KMS-11 (cell line): ENCODE data around the gene TMEM163.

Experiments
- H2AFZ ChIP-seq: fragments of 200-600 bp; sonication (generic); 2 replicates; pipeline ENCODE4 v1.6.1; 2016; ENCODE audit warnings: antibody characterized with exemption, mixed run types, low read depth
- H3K27ac ChIP-seq: fragments of 200-600 bp; sonication (generic); 2 replicates; pipeline ENCODE4 v1.6.1; 2016; ENCODE audit warnings: mild to moderate bottlenecking, mixed run types
- H3K27me3 ChIP-seq: fragments of 200-600 bp; sonication (generic); 2 replicates; pipeline ENCODE4 v1.6.1; 2017; ENCODE audit warnings: mild to moderate bottlenecking, low read depth, mixed run types, moderate library complexity; ENCODE audit not compliant: insufficient read depth
- H3K36me3 ChIP-seq: fragments of 200-600 bp; sonication (generic); 2 replicates; pipeline ENCODE4 v1.6.1; 2017; ENCODE audit warnings: mild to moderate bottlenecking, mixed run types; ENCODE audit not compliant: insufficient read depth
- H3K4me1 ChIP-seq: fragments of 200-600 bp; sonication (generic); 2 replicates; pipeline ENCODE4 v1.6.1; 2016; ENCODE audit warnings: mild to moderate bottlenecking, low read depth, mixed run types; ENCODE audit not compliant: poor library complexity, severe bottlenecking
- H3K4me2 ChIP-seq: fragments of 200-600 bp; sonication (generic); 2 replicates; pipeline ENCODE4 v1.7.0; 2016; ENCODE audit warnings: mild to moderate bottlenecking, mixed run types
- H3K4me3 ChIP-seq: fragments of 200-600 bp; sonication (generic); IDR thresholded peaks from 2 replicates; pipeline ENCODE4 v1.6.1; 2017; ENCODE audit warnings: low read depth, low read length, mixed read lengths; ENCODE audit not compliant: insufficient read depth
- H3K79me2 ChIP-seq: fragments of 200-600 bp; sonication (generic); 2 replicates; pipeline ENCODE4 v1.6.1; 2016; ENCODE audit warnings: low read depth, mixed run types; ENCODE audit not compliant: insufficient read depth
- H3K9ac ChIP-seq: fragments of 200-600 bp; sonication (generic); 2 replicates; pipeline ENCODE4 v1.6.1; 2016; ENCODE audit warnings: mild to moderate bottlenecking, mixed run types
- H4K20me1 ChIP-seq: fragments of 200-600 bp; sonication (generic); 2 replicates; pipeline ENCODE4 v1.6.1; 2016; ENCODE audit warnings: mild to moderate bottlenecking, mixed run types; ENCODE audit not compliant: insufficient read depth
- TF ChIP-seq, protein P1 (sequence below): fragments of 200-600 bp; sonication (generic); conservative IDR thresholded peaks from 2 replicates; pipeline ENCODE4 v1.6.1; 2017; ENCODE audit warnings: low read depth, mild to moderate bottlenecking, antibody characterized with exemption, low read length, moderate library complexity, mixed read lengths

Gene TMEM163

DNA sequence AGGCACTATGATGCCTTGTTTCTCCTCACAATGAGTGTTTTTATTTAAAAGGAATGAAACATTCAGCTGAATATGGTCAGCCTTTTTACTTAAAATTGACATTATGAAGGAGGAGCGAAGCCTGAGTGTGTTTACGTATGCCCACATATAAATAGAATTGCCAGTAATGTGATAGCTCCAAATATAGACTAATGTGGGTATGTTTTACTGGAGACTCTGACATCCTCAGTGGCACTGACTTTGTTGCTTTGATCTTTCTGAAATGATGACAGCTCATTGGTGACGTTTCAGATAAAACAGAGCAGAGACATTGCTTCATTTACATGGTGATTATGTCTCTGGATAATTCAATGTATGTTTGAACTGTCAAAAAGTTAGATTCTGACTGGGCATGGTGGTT lies 297.9 kb downstream of the TMEM163 start:
- H3K79me2 ChIP-seq: no peaks in the 10 kb centered on the region

DNA sequence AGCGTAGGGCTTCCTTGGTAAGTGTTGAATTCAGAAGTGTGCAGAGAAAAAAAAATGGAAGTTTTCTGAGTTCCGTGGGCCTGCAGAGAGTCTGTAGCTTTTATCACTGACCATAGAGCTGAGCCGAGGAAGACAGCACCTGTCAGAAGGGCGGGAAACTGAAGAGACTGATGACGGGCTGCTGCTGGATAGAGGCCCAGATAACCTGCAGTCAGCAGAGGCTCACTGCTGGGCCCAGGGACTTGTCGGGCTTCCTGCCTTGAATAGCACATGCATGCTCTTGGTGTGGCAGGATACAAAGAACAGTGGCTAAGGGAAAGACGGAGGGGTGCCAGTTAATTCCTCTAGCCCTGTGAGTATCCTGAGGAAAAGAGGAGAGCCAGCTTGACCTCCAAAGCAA lies 298.5 kb downstream of the TMEM163 start:
- no peaks in the 10 kb centered on the region for H3K36me3 ChIP-seq
- H3K4me3 ChIP-seq: no peak overlapping the region

More for the DNA sequence above, 297.9 kb downstream of the TMEM163 start:
- H2AFZ ChIP-seq: no peak overlapping the region
- no peaks in the 10 kb centered on the region for H4K20me1 ChIP-seq
- no peak overlapping the region for H3K27ac ChIP-seq
- TF ChIP-seq, protein P1, sequence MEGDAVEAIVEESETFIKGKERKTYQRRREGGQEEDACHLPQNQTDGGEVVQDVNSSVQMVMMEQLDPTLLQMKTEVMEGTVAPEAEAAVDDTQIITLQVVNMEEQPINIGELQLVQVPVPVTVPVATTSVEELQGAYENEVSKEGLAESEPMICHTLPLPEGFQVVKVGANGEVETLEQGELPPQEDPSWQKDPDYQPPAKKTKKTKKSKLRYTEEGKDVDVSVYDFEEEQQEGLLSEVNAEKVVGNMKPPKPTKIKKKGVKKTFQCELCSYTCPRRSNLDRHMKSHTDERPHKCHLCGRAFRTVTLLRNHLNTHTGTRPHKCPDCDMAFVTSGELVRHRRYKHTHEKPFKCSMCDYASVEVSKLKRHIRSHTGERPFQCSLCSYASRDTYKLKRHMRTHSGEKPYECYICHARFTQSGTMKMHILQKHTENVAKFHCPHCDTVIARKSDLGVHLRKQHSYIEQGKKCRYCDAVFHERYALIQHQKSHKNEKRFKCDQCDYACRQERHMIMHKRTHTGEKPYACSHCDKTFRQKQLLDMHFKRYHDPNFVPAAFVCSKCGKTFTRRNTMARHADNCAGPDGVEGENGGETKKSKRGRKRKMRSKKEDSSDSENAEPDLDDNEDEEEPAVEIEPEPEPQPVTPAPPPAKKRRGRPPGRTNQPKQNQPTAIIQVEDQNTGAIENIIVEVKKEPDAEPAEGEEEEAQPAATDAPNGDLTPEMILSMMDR: no peak
- no peak overlapping the region for H3K4me2 ChIP-seq
- no peaks in the 10 kb centered on the region for H3K36me3 ChIP-seq
- no peak overlapping the region for H3K4me3 ChIP-seq
- H3K9ac ChIP-seq: no peak overlapping the region
- H3K4me1 ChIP-seq: no peaks in the 10 kb centered on the region
- H3K27me3 ChIP-seq: no peaks in the 10 kb centered on the region

DNA sequence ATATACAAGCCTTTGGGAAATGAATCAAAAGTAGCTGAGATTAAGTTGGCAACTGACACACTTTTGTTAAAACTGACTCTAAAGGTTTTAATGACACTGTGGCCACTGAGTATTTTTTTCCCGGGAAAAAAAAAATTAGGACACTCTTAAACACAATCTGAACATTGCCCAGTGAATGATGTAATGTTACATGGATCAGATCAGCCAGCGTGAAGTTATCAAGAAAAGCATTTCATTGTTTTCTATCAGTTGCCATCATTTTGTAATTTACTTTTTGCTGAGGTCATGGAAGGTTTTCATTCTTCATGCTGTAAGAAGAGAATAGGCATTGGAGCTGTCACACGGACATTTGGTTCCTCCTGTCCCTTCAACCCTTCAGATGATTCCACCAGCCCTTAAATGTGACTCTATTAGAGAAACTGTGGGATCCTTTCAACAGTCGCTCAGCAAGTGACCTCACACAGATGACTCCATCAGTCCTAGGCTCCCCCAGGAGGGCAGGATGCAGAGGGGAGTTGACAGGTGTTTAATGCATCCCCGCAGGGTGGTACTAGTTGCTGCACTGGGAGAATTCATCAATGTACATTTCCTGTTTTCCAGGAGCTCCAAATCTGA lies 300.7 kb downstream of the TMEM163 start:
- Histone ChIP-seq H2AFZ (no peak overlapping the region), H3K4me3 (no peak overlapping the region), H3K27me3 (no peaks in the 10 kb centered on the region), H3K4me1 (peaks cover 4% of the 10 kb centered on the region), H3K27ac (no peak overlapping the region), H3K4me2 (no peak overlapping the region), H4K20me1 (no peaks in the 10 kb centered on the region), H3K9ac (no peak overlapping the region), H3K36me3 (no peaks in the 10 kb centered on the region), H3K79me2 (0 out of 2 replicates have a peak, but pooled peaks cover 3% of the 10 kb centered on the region)
- TF ChIP-seq, protein P1: no peak

More for the DNA sequence above, 298.5 kb downstream of the TMEM163 start:
- Histone ChIP-seq H3K4me2 (no peak overlapping the region), H3K4me1 (no peaks in the 10 kb centered on the region), H3K79me2 (no peaks in the 10 kb centered on the region), H3K27me3 (no peaks in the 10 kb centered on the region), H3K9ac (no peak overlapping the region), H3K27ac (no peak overlapping the region), H4K20me1 (no peaks in the 10 kb centered on the region), H2AFZ (no peak overlapping the region)
- TF ChIP-seq, protein P1: no peak

DNA sequence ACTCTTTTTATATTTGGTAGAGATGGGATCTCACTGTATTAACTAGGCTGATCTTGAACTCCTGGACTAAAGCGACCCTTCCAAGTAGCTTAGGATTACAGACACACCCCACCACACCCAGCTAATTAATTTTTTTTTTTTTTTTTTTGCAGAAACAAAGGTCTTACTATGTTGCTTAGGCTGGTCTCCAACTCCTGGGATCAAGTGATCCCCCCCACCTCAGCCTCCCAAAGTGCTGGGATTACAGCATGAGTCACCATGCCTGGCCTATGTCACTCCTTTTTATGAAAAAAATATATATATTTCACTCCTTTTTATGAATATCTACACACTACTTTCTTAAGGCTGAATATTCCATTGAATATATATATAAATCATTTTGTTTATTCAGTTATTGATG lies 302.2 kb downstream of the TMEM163 start:
- no peak overlapping the region for H3K4me2 ChIP-seq
- H3K4me1 ChIP-seq: peaks cover 18% of the 10 kb centered on the region
- no peak overlapping the region for H2AFZ ChIP-seq
- H3K9ac ChIP-seq: no peak overlapping the region
- 0 out of 2 replicates have a peak, but pooled peaks cover 3% of the 10 kb centered on the region for H3K79me2 ChIP-seq
- no peak overlapping the region for H3K27ac ChIP-seq
- H4K20me1 ChIP-seq: no peaks in the 10 kb centered on the region
- no peaks in the 10 kb centered on the region for H3K36me3 ChIP-seq
- H3K4me3 ChIP-seq: no peak overlapping the region
- H3K27me3 ChIP-seq: no peaks in the 10 kb centered on the region
- TF ChIP-seq, protein P1: no peak
